Neural crest cell (in vitro differentiated cells): ENCODE measurements around the gene ROPN1L. TPM values are rescaled to one million over a fixed set of nuclear protein-coding genes. Genes with fewer than 3 reads are reported as not detected.

ENCODE experiments used
- DNase-seq: peaks from one replicate; pipeline ENCODE4 v3.0.0; 2021; ENCODE audit warnings: low read depth, mixed read lengths, low spot score
- H3K27ac Mint-ChIP-seq: one replicate; pipeline ENCODE4 v1.8.0; 2021; ENCODE audit warnings: mild to moderate bottlenecking, mixed read lengths; ENCODE audit not compliant: unreplicated experiment
- H3K27me3 Mint-ChIP-seq: 2 replicates; pipeline ENCODE4 v1.8.0; 2021; ENCODE audit warnings: low read depth, mild to moderate bottlenecking, mixed read lengths
- H3K36me3 Mint-ChIP-seq: 2 replicates; pipeline ENCODE4 v1.8.0; 2021; ENCODE audit warnings: low read depth, mild to moderate bottlenecking, mixed read lengths
- H3K4me1 Mint-ChIP-seq: 2 replicates; pipeline ENCODE4 v1.8.0; 2021; ENCODE audit warnings: mixed read lengths
- H3K4me3 Mint-ChIP-seq: one replicate; pipeline ENCODE4 v1.8.0; 2021; ENCODE audit warnings: mild to moderate bottlenecking, mixed read lengths
- H3K9me3 Mint-ChIP-seq: 2 replicates; pipeline ENCODE4 v1.8.0; 2021; ENCODE audit warnings: mixed read lengths
- total RNA-seq: library from RNA; stranded (reverse); gene quantifications from 2 replicates; pipeline ENCODE4 v1.2.1, GENCODE V29; 2021
- TF ChIP-seq, protein P1 (sequence below): fragments of 200-600 bp; sonication (generic); conservative IDR thresholded peaks from 2 replicates; pipeline ENCODE4 v1.5.0; 2021; ENCODE audit warnings: antibody characterized with exemption, mild to moderate bottlenecking

Gene ROPN1L
- total RNA-seq, 1 donor from 2014 or later = 0.68 TPM

- TF ChIP-seq, protein P1, sequence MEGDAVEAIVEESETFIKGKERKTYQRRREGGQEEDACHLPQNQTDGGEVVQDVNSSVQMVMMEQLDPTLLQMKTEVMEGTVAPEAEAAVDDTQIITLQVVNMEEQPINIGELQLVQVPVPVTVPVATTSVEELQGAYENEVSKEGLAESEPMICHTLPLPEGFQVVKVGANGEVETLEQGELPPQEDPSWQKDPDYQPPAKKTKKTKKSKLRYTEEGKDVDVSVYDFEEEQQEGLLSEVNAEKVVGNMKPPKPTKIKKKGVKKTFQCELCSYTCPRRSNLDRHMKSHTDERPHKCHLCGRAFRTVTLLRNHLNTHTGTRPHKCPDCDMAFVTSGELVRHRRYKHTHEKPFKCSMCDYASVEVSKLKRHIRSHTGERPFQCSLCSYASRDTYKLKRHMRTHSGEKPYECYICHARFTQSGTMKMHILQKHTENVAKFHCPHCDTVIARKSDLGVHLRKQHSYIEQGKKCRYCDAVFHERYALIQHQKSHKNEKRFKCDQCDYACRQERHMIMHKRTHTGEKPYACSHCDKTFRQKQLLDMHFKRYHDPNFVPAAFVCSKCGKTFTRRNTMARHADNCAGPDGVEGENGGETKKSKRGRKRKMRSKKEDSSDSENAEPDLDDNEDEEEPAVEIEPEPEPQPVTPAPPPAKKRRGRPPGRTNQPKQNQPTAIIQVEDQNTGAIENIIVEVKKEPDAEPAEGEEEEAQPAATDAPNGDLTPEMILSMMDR = no peak
- Mint-ChIP-seq H3K27me3 (no peaks in the 10 kb centered on the region), H3K36me3 (no peaks in the 10 kb centered on the region), H3K4me3 (no peak overlapping the region), H3K4me1 (peaks cover 21% of the 10 kb centered on the region), H3K9me3 (no peaks in the 10 kb centered on the region), H3K27ac (peak overlapping the region; percentile 59)
- DNase-seq = no peak
These were observed 62.5 kb downstream of the ROPN1L start for GRCh38 chr5:10503997-10504793.

GRCh38 chr5:10505517-10506095, 63.9 kb downstream of the ROPN1L start:
- Mint-ChIP-seq H3K4me1 (peaks cover 21% of the 10 kb centered on the region), H3K9me3 (no peaks in the 10 kb centered on the region), H3K27me3 (no peaks in the 10 kb centered on the region), H3K4me3 (no peak overlapping the region), H3K27ac (no peak overlapping the region), H3K36me3 (no peaks in the 10 kb centered on the region)
- DNase-seq = no peak
- TF ChIP-seq, protein P1 = no peak

DNA sequence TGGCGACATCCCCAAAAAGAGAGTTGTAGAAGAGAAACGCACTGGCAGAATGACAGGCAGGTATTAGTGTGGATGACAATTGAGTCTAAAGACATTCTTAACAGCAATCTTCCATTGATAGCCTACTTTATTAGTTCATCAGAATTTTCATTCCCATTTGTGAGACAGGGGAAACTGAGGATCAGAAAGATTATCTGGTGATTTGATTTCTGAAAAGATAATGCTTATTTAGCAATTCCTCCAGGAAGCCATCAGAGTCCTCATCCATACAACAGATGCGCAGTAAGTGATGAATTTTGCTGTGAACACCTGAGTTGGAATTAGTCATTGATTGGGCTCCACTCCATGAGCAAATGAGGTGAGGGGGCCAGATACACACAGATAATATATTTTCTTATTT, 64.9 kb downstream of the ROPN1L start:
- Mint-ChIP-seq H3K36me3 (no peaks in the 10 kb centered on the region), H3K4me3 (no peak overlapping the region)

DNA sequence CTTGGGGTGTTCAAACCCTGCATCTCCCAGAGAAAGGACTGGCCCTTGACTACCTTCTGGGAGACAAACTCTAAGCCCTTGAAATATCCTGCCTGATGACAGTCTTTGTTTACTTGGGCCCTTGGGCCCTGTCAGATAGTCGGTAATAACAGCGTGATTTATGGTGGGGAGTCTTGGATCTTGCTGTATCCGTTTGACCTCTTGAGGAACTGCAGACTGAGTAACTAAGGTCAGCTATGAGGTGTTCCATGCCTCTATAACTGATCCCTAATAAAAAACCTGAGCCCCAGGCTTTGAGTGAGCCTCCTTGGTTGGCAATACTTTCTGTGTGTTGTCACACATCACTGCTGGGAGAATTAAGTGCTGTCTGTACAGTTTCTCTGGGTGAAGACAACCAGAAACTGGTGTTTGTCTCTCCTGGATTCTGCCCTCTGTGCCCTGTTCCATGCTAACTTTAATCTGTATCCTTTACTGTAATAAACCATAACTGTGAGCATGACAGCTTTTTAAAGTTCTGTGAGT, 66.0 kb downstream of the ROPN1L start:
- H3K4me3 Mint-ChIP-seq = no peak overlapping the region
- no peak for DNase-seq
- no peak overlapping the region for H3K27ac Mint-ChIP-seq
- H3K4me1 Mint-ChIP-seq = peaks cover 21% of the 10 kb centered on the region
- TF ChIP-seq, protein P1 = no peak
- H3K27me3 Mint-ChIP-seq = no peaks in the 10 kb centered on the region
- no peaks in the 10 kb centered on the region for H3K9me3 Mint-ChIP-seq
- no peaks in the 10 kb centered on the region for H3K36me3 Mint-ChIP-seq

More for the DNA sequence above, 64.9 kb downstream of the ROPN1L start:
- DNase-seq = no peak
- Mint-ChIP-seq H3K4me1 (peaks cover 21% of the 10 kb centered on the region), H3K27ac (no peak overlapping the region), H3K27me3 (no peaks in the 10 kb centered on the region), H3K9me3 (no peaks in the 10 kb centered on the region)
- TF ChIP-seq, protein P1 = no peak

DNA sequence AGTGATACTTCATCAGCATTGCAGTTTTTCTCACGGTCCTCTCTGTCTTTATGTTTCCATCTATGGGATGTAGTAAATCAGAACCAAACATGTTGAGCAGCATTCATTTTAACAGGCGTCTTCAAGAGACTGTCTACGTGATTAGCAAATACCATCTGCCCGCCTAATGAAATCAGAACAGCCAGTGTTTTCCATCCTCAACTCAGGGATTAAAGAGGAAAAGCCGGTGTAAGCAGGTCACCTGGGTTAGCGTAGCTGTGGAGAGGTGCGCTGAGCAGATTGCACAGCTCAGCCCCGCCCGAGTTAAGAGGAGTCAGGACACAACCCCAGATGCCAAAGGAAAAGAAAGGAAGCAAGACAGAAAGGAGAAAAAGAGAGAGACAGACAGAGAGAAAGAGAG, 67.9 kb downstream of the ROPN1L start:
- Mint-ChIP-seq H3K27ac (no peak overlapping the region), H3K9me3 (no peaks in the 10 kb centered on the region)

More for the DNA sequence above, 67.9 kb downstream of the ROPN1L start:
- TF ChIP-seq, protein P1 = no peak
- H3K4me3 Mint-ChIP-seq = no peak overlapping the region
- no peak for DNase-seq
- peaks cover 23% of the 10 kb centered on the region for H3K4me1 Mint-ChIP-seq
- H3K36me3 Mint-ChIP-seq = no peaks in the 10 kb centered on the region
- no peaks in the 10 kb centered on the region for H3K27me3 Mint-ChIP-seq
